ENCODE results near the gene EPHA6. TPM values are rescaled to one million over a fixed set of nuclear protein-coding genes. Genes with fewer than 3 reads are reported as not detected.

The EPHA6 gene
- total RNA-seq, 1 experiment from 2014 or later, result 0.61 TPM

DNA sequence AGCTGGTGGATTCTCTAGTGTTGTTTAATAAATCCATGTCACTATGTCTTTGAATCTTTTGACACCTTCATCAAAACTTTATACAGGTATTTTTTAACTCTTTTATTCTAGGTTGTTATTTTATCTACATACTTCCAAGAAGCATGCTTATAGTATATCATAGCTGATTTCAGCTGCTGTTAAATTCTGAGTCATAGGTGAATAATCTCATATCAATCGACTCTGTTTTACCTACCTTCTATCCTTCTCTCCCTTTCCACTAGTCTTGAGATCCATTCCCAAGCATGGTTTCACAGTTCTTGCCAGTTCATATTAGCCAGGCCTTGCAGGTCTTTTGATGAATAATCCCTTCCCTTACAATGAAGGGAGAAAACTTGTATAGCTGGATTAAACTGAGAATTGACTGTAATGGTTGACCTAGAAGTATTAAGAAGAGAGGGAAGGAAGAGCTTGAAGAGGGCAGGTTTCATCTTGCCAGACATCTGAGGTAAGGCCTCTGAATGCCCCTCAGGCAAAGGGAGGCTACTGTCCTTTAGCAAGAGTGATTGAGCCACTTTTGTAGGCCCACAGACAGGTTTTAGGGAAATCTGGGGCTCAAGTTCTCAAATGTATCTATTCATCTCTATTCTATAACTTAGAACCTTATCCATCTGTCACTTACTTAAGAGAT is 146.4 kb downstream of the EPHA6 start:
- no peak overlapping the region for H2BK15ac ChIP-seq (ENCODE audit: low read depth, low read length)
- no peaks in the 10 kb centered on the region for H4K20me1 ChIP-seq (ENCODE audit: control insufficient read depth, insufficient read depth, insufficient read length)
- no peak overlapping the region for H3K18ac ChIP-seq (ENCODE audit: insufficient read length, low read depth, low read length)
- H2AK5ac ChIP-seq (ENCODE audit: insufficient read length, low read length), result no peak overlapping the region
- no peak overlapping the region for H3T11ph ChIP-seq (ENCODE audit: low read length)
- H3K4me1 ChIP-seq (ENCODE audit: insufficient read depth, low read length), result no peaks in the 10 kb centered on the region
- H3K14ac ChIP-seq (ENCODE audit: insufficient read depth, low read length), result no peak overlapping the region
- H2BK120ac ChIP-seq (ENCODE audit: low read depth, low read length, poor library complexity, severe bottlenecking), result no peak overlapping the region
- H2BK12ac ChIP-seq (ENCODE audit: insufficient read length, low read depth, low read length), result no peak overlapping the region
- no peaks in the 10 kb centered on the region for H3K27me3 Mint-ChIP-seq (ENCODE audit: low read depth)
- DNase-seq, result no peak
- TF ChIP-seq, protein P1, sequence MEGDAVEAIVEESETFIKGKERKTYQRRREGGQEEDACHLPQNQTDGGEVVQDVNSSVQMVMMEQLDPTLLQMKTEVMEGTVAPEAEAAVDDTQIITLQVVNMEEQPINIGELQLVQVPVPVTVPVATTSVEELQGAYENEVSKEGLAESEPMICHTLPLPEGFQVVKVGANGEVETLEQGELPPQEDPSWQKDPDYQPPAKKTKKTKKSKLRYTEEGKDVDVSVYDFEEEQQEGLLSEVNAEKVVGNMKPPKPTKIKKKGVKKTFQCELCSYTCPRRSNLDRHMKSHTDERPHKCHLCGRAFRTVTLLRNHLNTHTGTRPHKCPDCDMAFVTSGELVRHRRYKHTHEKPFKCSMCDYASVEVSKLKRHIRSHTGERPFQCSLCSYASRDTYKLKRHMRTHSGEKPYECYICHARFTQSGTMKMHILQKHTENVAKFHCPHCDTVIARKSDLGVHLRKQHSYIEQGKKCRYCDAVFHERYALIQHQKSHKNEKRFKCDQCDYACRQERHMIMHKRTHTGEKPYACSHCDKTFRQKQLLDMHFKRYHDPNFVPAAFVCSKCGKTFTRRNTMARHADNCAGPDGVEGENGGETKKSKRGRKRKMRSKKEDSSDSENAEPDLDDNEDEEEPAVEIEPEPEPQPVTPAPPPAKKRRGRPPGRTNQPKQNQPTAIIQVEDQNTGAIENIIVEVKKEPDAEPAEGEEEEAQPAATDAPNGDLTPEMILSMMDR (conservative IDR thresholded peaks at IDR 0.05), result no peak
- no peak overlapping the region for H2BK20ac ChIP-seq (ENCODE audit: low read depth, low read length, poor library complexity, severe bottlenecking)
- H2AFZ ChIP-seq (ENCODE audit: low read length), result no peak overlapping the region
- no peaks in the 10 kb centered on the region for H3K9me3 Mint-ChIP-seq
- no peak overlapping the region for H3K27ac ChIP-seq (ENCODE audit: insufficient read length, low read depth, low read length)
- no peak overlapping the region for H3K56ac ChIP-seq (ENCODE audit: insufficient read length, low read depth, low read length)
- no peak overlapping the region for H3K4me3 Mint-ChIP-seq
- no peak overlapping the region for H4K5ac ChIP-seq (ENCODE audit: insufficient read length, low read depth, low read length)
- H3K79me1 ChIP-seq (ENCODE audit: insufficient read depth, low read depth, low read length, poor library complexity, severe bottlenecking), result no peaks in the 10 kb centered on the region
- H3K9me3 ChIP-seq (ENCODE audit: control insufficient read depth, low read depth, low read length), result no peaks in the 10 kb centered on the region
- H2BK5ac ChIP-seq (ENCODE audit: insufficient read length, low read length), result no peak overlapping the region
- no peak overlapping the region for H3K27ac Mint-ChIP-seq
- no CpG with 5 or more reads among the region's 1 CpG for WGBS (ENCODE audit: extremely low coverage, insufficient read length, low lambda C conversion rate)
- H3K4me1 Mint-ChIP-seq, result no peaks in the 10 kb centered on the region
- H3K79me2 ChIP-seq (ENCODE audit: insufficient read depth, low read length), result no peaks in the 10 kb centered on the region
- no peaks in the 10 kb centered on the region for H3K36me3 Mint-ChIP-seq (ENCODE audit: insufficient read depth in 1 of 3, low read depth in 3 of 3)
- no peak overlapping the region for H4K8ac ChIP-seq (replicated peaks; ENCODE audit: insufficient read length, low read depth, low read length)
- no peak overlapping the region for H3K9ac ChIP-seq (ENCODE audit: extremely low read depth, insufficient read length, low read length)
- no peaks in the 10 kb centered on the region for H3K23me2 ChIP-seq (ENCODE audit: insufficient read length, low read depth, low read length, poor library complexity, severe bottlenecking)
- no peak overlapping the region for H3K23ac ChIP-seq (ENCODE audit: insufficient read length, low read depth, low read length)
- no peak overlapping the region for H3K4ac ChIP-seq (ENCODE audit: low read depth, low read length)
- no peak overlapping the region for H3K4me2 ChIP-seq (ENCODE audit: insufficient read depth, insufficient read length, low read length)
- H3K27me3 ChIP-seq (ENCODE audit: insufficient read depth, low read length), result no peaks in the 10 kb centered on the region
- H4K91ac ChIP-seq (ENCODE audit: insufficient read length, low read depth, low read length), result no peak overlapping the region
